Measurements from ENCODE around the gene THRAP3.
A peak's percentile ranks its signal among the peaks of the same experiment; 100 is the strongest.

THRAP3 gene

DNA sequence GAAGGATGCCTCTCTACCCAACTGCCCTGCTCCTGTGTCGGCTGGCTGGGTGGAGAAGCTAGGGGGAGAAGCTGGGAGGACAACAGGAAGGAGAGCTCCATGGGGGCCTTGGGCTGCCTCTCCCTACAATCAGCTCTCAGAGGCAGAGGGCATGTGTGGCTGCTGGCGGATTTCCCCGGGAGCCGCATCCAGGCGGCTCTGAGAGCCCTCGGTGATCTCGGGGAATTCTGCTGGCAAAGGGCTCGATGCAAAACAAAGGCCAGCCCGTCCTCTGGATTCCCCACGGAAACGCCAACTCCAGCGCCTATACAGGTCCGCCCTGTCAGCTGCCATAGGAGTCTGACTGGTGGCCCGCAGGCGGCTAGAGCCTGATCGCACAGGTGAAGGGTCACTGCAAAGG, 125.6 kb downstream of the THRAP3 start:
- TF ChIP-seq, protein P1, sequence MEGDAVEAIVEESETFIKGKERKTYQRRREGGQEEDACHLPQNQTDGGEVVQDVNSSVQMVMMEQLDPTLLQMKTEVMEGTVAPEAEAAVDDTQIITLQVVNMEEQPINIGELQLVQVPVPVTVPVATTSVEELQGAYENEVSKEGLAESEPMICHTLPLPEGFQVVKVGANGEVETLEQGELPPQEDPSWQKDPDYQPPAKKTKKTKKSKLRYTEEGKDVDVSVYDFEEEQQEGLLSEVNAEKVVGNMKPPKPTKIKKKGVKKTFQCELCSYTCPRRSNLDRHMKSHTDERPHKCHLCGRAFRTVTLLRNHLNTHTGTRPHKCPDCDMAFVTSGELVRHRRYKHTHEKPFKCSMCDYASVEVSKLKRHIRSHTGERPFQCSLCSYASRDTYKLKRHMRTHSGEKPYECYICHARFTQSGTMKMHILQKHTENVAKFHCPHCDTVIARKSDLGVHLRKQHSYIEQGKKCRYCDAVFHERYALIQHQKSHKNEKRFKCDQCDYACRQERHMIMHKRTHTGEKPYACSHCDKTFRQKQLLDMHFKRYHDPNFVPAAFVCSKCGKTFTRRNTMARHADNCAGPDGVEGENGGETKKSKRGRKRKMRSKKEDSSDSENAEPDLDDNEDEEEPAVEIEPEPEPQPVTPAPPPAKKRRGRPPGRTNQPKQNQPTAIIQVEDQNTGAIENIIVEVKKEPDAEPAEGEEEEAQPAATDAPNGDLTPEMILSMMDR (IDR thresholded peaks at IDR 0.05; ENCODE audit: low read depth, low read length, missing control alignments): no peak
- in situ Hi-C loops (cut with HindIII; ENCODE audit: low sequenced_read_pairs): no loop called here
- no peak overlapping the region for H3K4me3 ChIP-seq (ENCODE audit: low read depth, low read length)
- peak; percentile 22 for DNase-seq (ENCODE audit: low read depth)

DNA sequence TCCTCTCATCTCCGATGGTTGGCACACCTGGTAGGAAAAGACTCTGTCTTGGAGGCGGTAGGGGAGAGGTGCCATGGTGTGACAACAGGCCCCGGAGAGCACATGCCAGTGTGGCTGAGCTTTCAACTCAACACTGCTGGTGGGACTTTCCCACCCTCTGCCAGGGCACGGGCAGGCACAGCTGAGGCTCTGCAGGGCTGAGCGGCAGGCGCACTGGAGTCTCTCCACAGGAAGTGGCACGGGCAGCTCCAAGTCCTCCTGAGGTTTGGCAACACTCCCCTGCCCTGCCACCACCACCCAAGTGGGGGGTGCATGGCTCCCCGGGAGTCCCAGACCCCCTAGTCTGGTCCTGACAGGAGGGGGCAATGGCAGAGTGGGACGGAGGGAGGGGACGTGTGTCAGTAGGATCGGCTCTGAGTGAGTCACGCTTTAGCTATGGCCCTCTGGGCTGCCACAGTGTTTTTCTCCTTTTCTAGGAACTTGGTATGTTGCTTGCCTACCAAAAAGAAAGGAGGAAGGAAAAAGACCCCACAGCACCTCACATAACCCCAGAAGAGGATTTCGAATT, 126.5 kb downstream of the THRAP3 start:
- in situ Hi-C loops (cut with HindIII; ENCODE audit: low sequenced_read_pairs): no loop called here
- TF ChIP-seq, protein P1 (IDR thresholded peaks at IDR 0.05; ENCODE audit: low read depth, low read length, missing control alignments): no peak
- H3K4me3 ChIP-seq (ENCODE audit: low read depth, low read length): no peak overlapping the region
- peak; percentile 45 for DNase-seq (ENCODE audit: low read depth)

DNA sequence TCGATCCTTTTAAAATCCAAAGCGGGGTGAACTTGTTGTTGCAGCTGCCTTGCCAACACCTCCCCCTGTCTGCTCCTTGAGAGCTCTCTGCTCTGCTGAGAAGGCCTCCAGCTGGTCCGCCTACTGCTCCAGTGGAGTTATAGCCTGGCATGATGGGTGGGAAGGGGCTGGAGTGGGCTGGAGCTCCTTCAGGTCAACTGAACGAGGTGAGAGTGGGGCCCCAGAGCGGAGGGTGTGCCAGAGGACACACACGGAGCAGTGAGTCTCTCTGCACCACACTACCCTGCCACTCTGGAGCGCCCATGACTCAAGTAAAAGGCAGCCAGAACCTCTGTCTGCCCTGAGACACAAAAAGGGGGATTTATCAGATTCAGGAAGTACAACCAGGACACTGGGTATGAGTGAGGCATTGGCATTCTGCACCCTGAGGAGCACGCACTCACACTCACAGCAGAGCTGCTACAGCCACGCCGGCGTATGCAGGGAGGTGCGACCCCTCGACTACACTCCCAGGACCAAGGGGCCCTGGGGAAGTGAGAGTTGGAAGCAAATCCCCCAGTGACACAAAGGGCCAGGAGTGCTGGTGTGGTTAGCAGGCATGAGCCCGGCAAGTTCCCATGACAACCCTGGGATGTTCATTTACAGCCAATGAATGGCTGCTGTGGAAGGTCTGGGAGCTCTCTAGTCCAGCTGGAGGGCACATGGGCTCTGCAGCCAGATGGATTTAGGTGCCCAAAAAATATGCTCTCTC, 127.2 kb downstream of the THRAP3 start:
- TF ChIP-seq, protein P1 (IDR thresholded peaks at IDR 0.05; ENCODE audit: low read depth, low read length, missing control alignments): peak; percentile 17
- DNase-seq (ENCODE audit: low read depth): peak; percentile 57
- in situ Hi-C loops (cut with HindIII; ENCODE audit: low sequenced_read_pairs): no loop called here
- no peak overlapping the region for H3K4me3 ChIP-seq (ENCODE audit: low read depth, low read length)

DNA sequence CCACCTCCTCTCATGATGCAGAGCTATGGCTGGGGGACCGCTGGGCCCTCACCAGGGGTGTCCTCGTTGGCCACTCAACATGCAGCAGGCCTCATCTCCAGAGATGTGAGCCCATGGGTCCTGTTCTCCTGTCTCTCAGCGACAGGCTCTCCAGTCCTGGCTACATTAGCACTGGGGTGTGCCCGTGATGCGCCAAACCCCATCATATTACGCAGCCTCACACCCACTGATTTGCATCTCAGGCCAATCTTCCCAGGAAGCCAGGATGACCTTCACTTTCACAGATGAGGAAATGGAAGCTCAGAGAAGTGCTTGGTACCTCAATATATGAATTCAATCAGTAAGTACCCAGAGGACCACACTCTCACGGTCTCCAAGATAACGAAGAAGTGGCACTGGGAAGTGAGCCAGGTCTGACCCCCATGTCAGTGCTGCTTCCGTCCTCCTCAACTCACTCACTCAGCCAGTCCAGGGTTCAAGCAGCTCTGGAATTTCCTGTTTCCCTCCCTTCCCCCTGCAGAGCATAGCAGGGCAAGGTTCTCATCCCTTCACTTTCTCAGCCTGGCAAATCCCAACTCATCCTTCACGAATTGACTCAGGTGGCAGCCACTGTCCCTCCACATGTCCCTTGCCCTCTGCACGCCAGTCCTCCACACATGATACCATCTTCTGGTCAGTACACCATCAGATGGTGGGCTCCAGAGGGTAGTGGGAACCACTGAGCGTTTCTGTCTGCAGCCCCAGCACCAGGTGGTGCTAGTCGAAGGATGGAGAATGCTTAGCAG, 128.1 kb downstream of the THRAP3 start:
- TF ChIP-seq, protein P1 (IDR thresholded peaks at IDR 0.05; ENCODE audit: low read depth, low read length, missing control alignments): peak; percentile 31
- no peak overlapping the region for H3K4me3 ChIP-seq (ENCODE audit: low read depth, low read length)
- no peak for DNase-seq (ENCODE audit: low read depth)
- in situ Hi-C loops (cut with HindIII; ENCODE audit: low sequenced_read_pairs): no loop called here

DNA sequence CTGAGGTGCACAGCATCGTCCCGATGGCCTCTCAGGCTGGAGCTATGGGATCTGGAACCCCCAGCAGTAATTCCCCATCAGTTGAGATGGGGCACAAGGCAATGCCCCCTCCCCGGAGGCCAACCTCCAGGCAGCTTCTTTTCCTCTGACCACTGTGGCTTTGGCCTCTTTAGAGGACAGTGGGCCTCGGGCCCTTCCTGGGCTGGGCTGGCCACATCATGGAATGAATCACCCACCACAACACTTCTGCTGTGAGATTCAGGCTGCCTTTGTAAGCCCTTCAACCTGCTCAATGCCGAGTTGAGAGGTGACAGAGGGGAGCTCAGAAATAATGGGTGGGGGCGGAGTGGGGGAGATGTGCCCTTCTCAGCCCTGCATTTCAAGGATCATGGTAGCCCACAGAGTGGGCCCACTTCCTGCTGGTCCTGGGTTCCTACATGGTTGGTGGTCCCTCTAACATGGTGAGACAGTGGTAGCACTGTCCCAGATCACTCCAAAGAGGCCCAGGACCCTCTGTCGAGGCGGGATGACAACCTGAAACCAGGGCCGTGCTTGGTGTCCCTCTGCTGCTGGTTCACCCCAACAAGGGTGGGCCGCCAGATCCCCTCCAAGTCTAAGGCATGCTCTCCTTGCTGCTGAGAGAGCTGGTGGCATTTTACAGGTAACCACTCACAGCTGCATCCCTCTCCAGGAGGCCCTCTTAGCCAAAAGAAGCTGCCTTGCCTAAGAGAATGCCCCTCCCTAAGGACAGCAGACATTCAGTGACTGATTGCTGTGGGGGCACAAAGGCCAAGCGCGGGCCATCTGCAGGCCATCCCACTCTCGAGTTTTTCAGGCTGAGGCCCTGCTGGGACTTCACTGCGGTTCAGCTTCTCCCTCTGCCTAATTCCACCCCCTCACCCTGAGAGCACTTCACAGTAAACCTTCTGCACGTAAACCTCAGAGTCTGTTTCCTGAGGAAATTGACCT, 129.0 kb downstream of the THRAP3 start:
- no peak overlapping the region for H3K4me3 ChIP-seq (ENCODE audit: low read depth, low read length)
- TF ChIP-seq, protein P1 (IDR thresholded peaks at IDR 0.05; ENCODE audit: low read depth, low read length, missing control alignments): no peak
- in situ Hi-C loops (cut with HindIII; ENCODE audit: low sequenced_read_pairs): no loop called here
- DNase-seq (ENCODE audit: low read depth): peak; percentile 47

DNA sequence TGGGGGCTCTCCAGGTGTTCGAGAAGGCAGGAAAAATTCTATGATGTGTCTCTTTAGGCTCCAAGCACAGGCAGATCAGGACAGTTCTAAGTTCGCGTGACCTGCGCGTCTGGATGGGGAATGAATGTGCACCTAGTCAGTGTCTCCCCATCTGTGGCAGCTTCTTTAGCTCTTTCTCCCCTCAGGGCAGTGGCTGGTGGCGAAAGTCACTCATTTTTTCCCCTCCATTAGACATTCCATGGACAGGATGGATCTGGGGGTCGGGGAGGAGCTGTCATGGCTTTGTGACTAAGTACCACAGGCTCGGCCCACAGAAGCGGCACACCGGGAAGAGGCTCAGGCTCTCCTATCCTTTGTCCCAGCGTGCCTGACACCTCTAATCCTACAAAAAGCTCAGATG, 130.2 kb downstream of the THRAP3 start:
- H3K4me3 ChIP-seq (ENCODE audit: low read depth, low read length): no peak overlapping the region
- TF ChIP-seq, protein P1 (IDR thresholded peaks at IDR 0.05; ENCODE audit: low read depth, low read length, missing control alignments): no peak
- in situ Hi-C loops (cut with HindIII; ENCODE audit: low sequenced_read_pairs): no loop called here
- no peak for DNase-seq (ENCODE audit: low read depth)
